Testis (tissue), 3 donors: ENCODE data around the gene PPP6R1. TPM values are rescaled to one million over a fixed set of nuclear protein-coding genes. Genes with fewer than 3 reads are reported as not detected.

Experiments
- DNase-seq: peaks from one replicate; pipeline ENCODE4 v3.0.0-alpha.2; 2019
- H3K27ac ChIP-seq, 2 donors: fragments of 200-600 bp; sonication (generic); one replicate each; pipeline ENCODE4 v1.5.1; 2019
- H3K27me3 ChIP-seq: fragments of 200-600 bp; sonication (generic); one replicate; pipeline ENCODE4 v1.5.1; 2019
- H3K36me3 ChIP-seq: fragments of 200-600 bp; sonication (generic); one replicate; pipeline ENCODE4 v1.5.1; 2017; ENCODE audit warnings: low read depth; ENCODE audit errors: missing control alignments
- H3K4me1 ChIP-seq: fragments of 200-600 bp; sonication (generic); one replicate; pipeline ENCODE4 v1.5.1; 2019
- H3K4me3 ChIP-seq, 2 donors: fragments of 200-600 bp; sonication (generic); one replicate each; pipeline ENCODE4 v1.5.1; 2017 to 2019
- H3K9me3 ChIP-seq: fragments of 200-600 bp; sonication (generic); one replicate; pipeline ENCODE4 v1.5.1; 2017
- POLR2A ChIP-seq: fragments of 450-650 bp; IDR thresholded peaks from one replicate; pipeline ENCODE4 v1.6.1; 2017; ENCODE audit warnings: antibody characterized with exemption, mild to moderate bottlenecking, moderate library complexity
- WGBS, 2 donors: methylation state at CpG; one replicate each; pipeline ENCODE4 v1.1.5; 2018; 5-methylcytosine and 5-hydroxymethylcytosine counted together
- intact Hi-C: fragments of 100-400 bp; cut with DNase I; formaldehyde crosslinking; loops from one replicate; pipeline ENCODE4 v1.15.1; 2023; ENCODE audit warnings: low total_unique reads
- polyA plus RNA-seq: library from polyadenylated mRNA; stranded (reverse); fragments of 350-450 nt; fragmentation: Illumina TruSeq; extraction: RNeasy Lipid Tissue Mini Kit (QIAGEN cat#74804); gene quantifications from one replicate; pipeline ENCODE4 v1.2.3, GENCODE V29; 2014; ENCODE audit warnings: low read depth, low replicate concordance; ENCODE audit not compliant: insufficient read depth
- total RNA-seq, 2 donors: library from RNA; depleted of rRNA; stranded (reverse); fragments of >200 nt; gene quantifications; one replicate each; pipeline ENCODE4 v1.2.3, GENCODE V29; 2016
- TF ChIP-seq, protein P1 (sequence below), 3 experiments: fragments of 450-650 bp in 2 of 3; fragments of 200-600 bp in 1 of 3; sonication (generic) in 1 of 3; IDR thresholded peaks; one replicate each; pipeline ENCODE4 v1.5.1; 2016 to 2019; ENCODE audit warnings: antibody characterized with exemption in 3 of 3, mild to moderate bottlenecking in 2 of 3, moderate library complexity in 1 of 3

PPP6R1 gene
- total and polyA plus RNA-seq, 3 donors from 2014 or later: 178 to 217 (median 179) TPM

- WGBS, 2 donors: 53 to 74% methylated on average over 9 to 10 of the region's 10 CpGs
- TF ChIP-seq POLR2A: no peak
- TF ChIP-seq, protein P1, sequence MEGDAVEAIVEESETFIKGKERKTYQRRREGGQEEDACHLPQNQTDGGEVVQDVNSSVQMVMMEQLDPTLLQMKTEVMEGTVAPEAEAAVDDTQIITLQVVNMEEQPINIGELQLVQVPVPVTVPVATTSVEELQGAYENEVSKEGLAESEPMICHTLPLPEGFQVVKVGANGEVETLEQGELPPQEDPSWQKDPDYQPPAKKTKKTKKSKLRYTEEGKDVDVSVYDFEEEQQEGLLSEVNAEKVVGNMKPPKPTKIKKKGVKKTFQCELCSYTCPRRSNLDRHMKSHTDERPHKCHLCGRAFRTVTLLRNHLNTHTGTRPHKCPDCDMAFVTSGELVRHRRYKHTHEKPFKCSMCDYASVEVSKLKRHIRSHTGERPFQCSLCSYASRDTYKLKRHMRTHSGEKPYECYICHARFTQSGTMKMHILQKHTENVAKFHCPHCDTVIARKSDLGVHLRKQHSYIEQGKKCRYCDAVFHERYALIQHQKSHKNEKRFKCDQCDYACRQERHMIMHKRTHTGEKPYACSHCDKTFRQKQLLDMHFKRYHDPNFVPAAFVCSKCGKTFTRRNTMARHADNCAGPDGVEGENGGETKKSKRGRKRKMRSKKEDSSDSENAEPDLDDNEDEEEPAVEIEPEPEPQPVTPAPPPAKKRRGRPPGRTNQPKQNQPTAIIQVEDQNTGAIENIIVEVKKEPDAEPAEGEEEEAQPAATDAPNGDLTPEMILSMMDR (IDR thresholded peaks at IDR 0.05): no peak
- Histone ChIP-seq H3K36me3 (no peaks in the 10 kb centered on the region), H3K4me1 (peaks cover 8% of the 10 kb centered on the region), H3K27me3 (no peaks in the 10 kb centered on the region), H3K4me3 (no peak overlapping the region), H3K27ac (no peak overlapping the region), H3K9me3 (no peaks in the 10 kb centered on the region)
- no peak for DNase-seq
- intact Hi-C loops: no loop called here
Observed at GRCh38 chr19:55248166-55248675, 10.6 kb downstream of the PPP6R1 start.

GRCh38 chr19:55247621-55248099 lies 11.2 kb downstream of the PPP6R1 start:
- Histone ChIP-seq H3K4me1 (peaks cover 8% of the 10 kb centered on the region), H3K36me3 (no peaks in the 10 kb centered on the region), H3K4me3 (no peak overlapping the region), H3K27me3 (no peaks in the 10 kb centered on the region), H3K9me3 (no peaks in the 10 kb centered on the region), H3K27ac (no peak overlapping the region)
- no peak for DNase-seq
- whole genome bisulfite sequencing, 2 donors: 25 to 52% methylated on average over 3 to 10 of the region's 10 CpGs
- intact Hi-C loops: no loop called here
- TF ChIP-seq, protein P1 (IDR thresholded peaks at IDR 0.05): no peak
- TF ChIP-seq POLR2A: no peak

GRCh38 chr19:55246462-55247451 lies 12.1 kb downstream of the PPP6R1 start:
- no peaks in the 10 kb centered on the region for H3K9me3 ChIP-seq
- 90 to 95% methylated on average over 19 to 40 of the region's 40 CpGs for WGBS, 2 donors
- DNase-seq: no peak
- no peak overlapping the region for H3K27ac ChIP-seq
- no peaks in the 10 kb centered on the region for H3K36me3 ChIP-seq
- TF ChIP-seq, protein P1 (IDR thresholded peaks at IDR 0.05): no peak
- TF ChIP-seq POLR2A: no peak
- intact Hi-C loops: no loop called here
- peaks cover 8% of the 10 kb centered on the region for H3K4me1 ChIP-seq
- H3K4me3 ChIP-seq: no peak overlapping the region
- H3K27me3 ChIP-seq: no peaks in the 10 kb centered on the region

DNA sequence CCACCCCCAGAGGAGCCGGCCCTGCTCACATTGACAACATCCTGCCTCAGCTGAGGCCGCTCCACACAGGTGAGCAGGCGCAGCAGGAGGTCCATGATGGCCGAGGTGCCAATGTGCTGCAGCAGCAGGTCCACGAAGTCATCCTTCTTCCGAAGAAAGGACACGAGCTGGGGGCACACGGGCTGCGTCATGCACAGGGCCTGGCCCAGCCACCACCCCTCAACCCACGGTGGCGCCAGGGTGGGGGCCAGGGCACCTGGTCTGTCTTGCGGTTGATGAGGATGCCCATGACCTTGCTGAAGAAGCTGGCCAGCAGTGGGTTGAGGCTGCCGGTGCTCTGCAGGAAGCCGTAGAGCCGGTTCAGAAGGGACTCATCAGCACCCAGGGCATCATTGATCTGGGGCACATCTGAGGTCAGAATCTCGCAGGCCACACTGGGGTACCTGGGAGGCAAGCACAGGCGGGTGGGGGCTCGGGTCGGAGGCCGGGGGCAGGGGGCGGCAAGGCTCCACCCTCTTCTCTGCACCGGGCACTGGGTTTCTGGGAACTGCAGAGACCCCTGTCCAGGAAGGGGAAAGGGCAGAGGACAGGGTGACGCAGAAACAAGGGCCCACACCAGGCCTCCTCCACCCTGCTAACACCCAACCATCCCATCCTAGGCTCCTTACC lies 13.4 kb downstream of the PPP6R1 start:
- Histone ChIP-seq H3K9me3 (no peaks in the 10 kb centered on the region), H3K4me3 (no peak overlapping the region), H3K36me3 (no peaks in the 10 kb centered on the region), H3K4me1 (peaks cover 8% of the 10 kb centered on the region), H3K27me3 (no peaks in the 10 kb centered on the region), H3K27ac (no peak overlapping the region)
- intact Hi-C loops: no loop called here
- no peak for DNase-seq
- TF ChIP-seq POLR2A: no peak
- TF ChIP-seq, protein P1 (IDR thresholded peaks at IDR 0.05): no peak
- WGBS, 2 donors: 94 to 96% methylated on average over 4 to 23 of the region's 23 CpGs
